Small intestine (tissue), 7 donors: Measurements from ENCODE around the gene ZDHHC1. TPM values are rescaled to one million over a fixed set of nuclear protein-coding genes. Genes with fewer than 3 reads are reported as not detected.

Experiments used
- DNase-seq, 2 donors: peaks; one replicate each; pipeline versions ENCODE4 v3.0.0 to v3.0.0-alpha.2; 2013
- FAIRE-seq: peaks from 2 replicates; lab custom pipeline; 2012; peaks lifted over from hg19 to GRCh38; lab: Jason Lieb, UNC
- H3K27ac ChIP-seq, 3 donors: one replicate each; pipeline ENCODE4 v1.5.1; 2013; ENCODE audit warnings: low read length in 2 of 3, mild to moderate bottlenecking in 2 of 3, control low read depth in 1 of 3, inconsistent platforms in 1 of 3, low read depth in 1 of 3, moderate library complexity in 1 of 3
- H3K27me3 ChIP-seq, 3 donors: one replicate each; pipeline ENCODE4 v1.6.1; 2013; ENCODE audit warnings: low read length in 3 of 3, inconsistent platforms in 1 of 3; ENCODE audit not compliant: control insufficient read depth in 3 of 3, insufficient read depth in 3 of 3
- H3K36me3 ChIP-seq, 3 donors: one replicate each; pipeline ENCODE4 v1.6.1; 2013; ENCODE audit warnings: low read length in 3 of 3, inconsistent platforms in 1 of 3, low read depth in 1 of 3, mild to moderate bottlenecking in 1 of 3, moderate library complexity in 1 of 3; ENCODE audit not compliant: control insufficient read depth in 3 of 3, insufficient read depth in 2 of 3
- H3K4me1 ChIP-seq, 3 donors: one replicate each; pipeline ENCODE4 v1.6.1; 2013; ENCODE audit warnings: low read length in 2 of 3, inconsistent platforms in 1 of 3, low read depth in 1 of 3, mild to moderate bottlenecking in 1 of 3, moderate library complexity in 1 of 3; ENCODE audit not compliant: control insufficient read depth in 3 of 3, insufficient read depth in 2 of 3
- H3K4me3 ChIP-seq, 3 donors: one replicate each; pipeline ENCODE4 v1.5.1; 2013; ENCODE audit warnings: low read length in 3 of 3, control low read depth in 1 of 3, inconsistent platforms in 1 of 3, low read depth in 1 of 3, mild to moderate bottlenecking in 1 of 3, moderate library complexity in 1 of 3
- H3K9me3 ChIP-seq, 2 donors: one replicate each; pipeline ENCODE4 v1.6.1; 2013; ENCODE audit warnings: low read depth in 1 of 2, low read length in 1 of 2; ENCODE audit not compliant: control insufficient read depth in 2 of 2, insufficient read depth in 1 of 2
- WGBS, 3 donors: extraction: QIAGEN DNeasy Blood & Tissue Kit; methylation state at CpG; one replicate each; pipeline ENCODE4 v1.1.7; 2013; 5-methylcytosine and 5-hydroxymethylcytosine counted together
- polyA plus RNA-seq, 4 donors: library from polyadenylated mRNA; stranded (reverse) in 3 of 4; unstranded in 1 of 4; fragments of 200-250 nt in 3 of 4; fragments of 120-200 nt in 1 of 4; gene quantifications; one replicate each; pipeline versions ENCODE4 v1.2.1 to v1.2.3, GENCODE V29; 2013
- donor health status: healthy with polysubstance abuse.
- donor health status: control.
- donor health status: control.
- donor health status: Bipolar disorder and iron deficiency.
- donor health status: healthy.

The ZDHHC1 gene
- polyA plus RNA-seq, 4 donors, result 1.9 to 5.3 (median 5.2) TPM; not detected in 1

- FAIRE-seq, result no peak
- no peak overlapping the region for H3K4me3 ChIP-seq
- no peaks in the 10 kb centered on the region for H3K9me3 ChIP-seq
- peaks cover 10 to 63% (median 29%) of the 10 kb centered on the region in 3 donors for H3K4me1 ChIP-seq
- peak in 1 of 2 donors; percentile 58 for DNase-seq
- peak overlapping the region; percentile 17 to 100 (median 99) for H3K27ac ChIP-seq
- H3K27me3 ChIP-seq, result no peaks in the 10 kb centered on the region
- WGBS, 3 donors, result 55 to 66% (median 56%) methylated on average over 5 of the region's 5 CpGs
- peaks cover 0 to 88% (median 0%) of the 10 kb centered on the region in 3 donors for H3K36me3 ChIP-seq
These were observed 43.9 kb upstream of the ZDHHC1 start for GRCh38 chr16:67460168-67460567.

GRCh38 chr16:67459861-67460150 is 43.5 kb upstream of the ZDHHC1 start:
- H3K27me3 ChIP-seq, result no peaks in the 10 kb centered on the region
- no peak overlapping the region for H3K4me3 ChIP-seq
- DNase-seq, result no peak
- peaks cover 0 to 88% (median 0%) of the 10 kb centered on the region in 3 donors for H3K36me3 ChIP-seq
- 31 to 56% (median 55%) methylated on average over 3 of the region's 3 CpGs for WGBS, 3 donors
- no peaks in the 10 kb centered on the region for H3K9me3 ChIP-seq
- peaks cover 10 to 63% (median 27%) of the 10 kb centered on the region in 3 donors for H3K4me1 ChIP-seq
- peak overlapping the region; percentile 17 to 100 (median 99) for H3K27ac ChIP-seq
- no peak for FAIRE-seq

- Histone ChIP-seq H3K27ac (peak overlapping the region; percentile 17 to 100 (median 99)), H3K4me1 (peaks cover 10 to 62% (median 25%) of the 10 kb centered on the region in 3 donors), H3K9me3 (no peaks in the 10 kb centered on the region), H3K36me3 (peaks cover 0 to 87% (median 0%) of the 10 kb centered on the region in 3 donors), H3K27me3 (no peaks in the 10 kb centered on the region), H3K4me3 (peak overlapping the region in 2 of 3 donors; percentile 7 to 44)
- no peak for FAIRE-seq
- peak; percentile 36 to 88 for DNase-seq
- WGBS, 3 donors, result 11 to 43% (median 28%) methylated on average over 7 of the region's 7 CpGs
These were observed 43.0 kb upstream of the ZDHHC1 start for GRCh38 chr16:67459066-67459860.

GRCh38 chr16:67458121-67458641 is 41.9 kb upstream of the ZDHHC1 start:
- WGBS, 3 donors, result 78 to 86% (median 82%) methylated on average over 6 of the region's 6 CpGs
- H3K27me3 ChIP-seq, result no peaks in the 10 kb centered on the region
- H3K9me3 ChIP-seq, result no peaks in the 10 kb centered on the region
- H3K27ac ChIP-seq, result peak overlapping the region in 2 of 3 donors; percentile 99 to 100
- peaks cover 0 to 89% (median 0%) of the 10 kb centered on the region in 3 donors for H3K36me3 ChIP-seq
- peak overlapping the region in 2 of 3 donors; percentile 14 to 44 for H3K4me3 ChIP-seq
- FAIRE-seq, result no peak
- DNase-seq, result peak in 1 of 2 donors; percentile 18
- peaks cover 10 to 58% (median 25%) of the 10 kb centered on the region in 3 donors for H3K4me1 ChIP-seq

- 69 to 81% (median 79%) methylated on average over 7 of the region's 7 CpGs for WGBS, 3 donors
- FAIRE-seq (no peak), DNase-seq (no peak)
- Histone ChIP-seq H3K36me3 (peaks cover 0 to 89% (median 0%) of the 10 kb centered on the region in 3 donors), H3K4me1 (peaks cover 10 to 54% (median 25%) of the 10 kb centered on the region in 3 donors), H3K27ac (peak overlapping the region in 2 of 3 donors; percentile 99 to 100), H3K9me3 (no peaks in the 10 kb centered on the region), H3K4me3 (no peak overlapping the region), H3K27me3 (no peaks in the 10 kb centered on the region)
These were observed 41.3 kb upstream of the ZDHHC1 start for GRCh38 chr16:67457611-67458010.

- no peaks in the 10 kb centered on the region for H3K27me3 ChIP-seq
- peaks cover 0 to 91% (median 2%) of the 10 kb centered on the region in 3 donors for H3K36me3 ChIP-seq
- H3K27ac ChIP-seq, result peak overlapping the region in 2 of 3 donors; percentile 99 to 100
- FAIRE-seq (no peak), DNase-seq (peak in 1 of 2 donors; percentile 80)
- WGBS, 3 donors, result 17 to 55% (median 37%) methylated on average over 6 of the region's 6 CpGs
- peaks cover 10 to 54% (median 27%) of the 10 kb centered on the region in 3 donors for H3K4me1 ChIP-seq
- H3K4me3 ChIP-seq, result no peak overlapping the region
- no peaks in the 10 kb centered on the region for H3K9me3 ChIP-seq
These were observed 40.3 kb upstream of the ZDHHC1 start for GRCh38 chr16:67456391-67457081.

- Histone ChIP-seq H3K36me3 (peaks cover 3 to 91% (median 5%) of the 10 kb centered on the region in 3 donors), H3K9me3 (no peaks in the 10 kb centered on the region), H3K27me3 (no peaks in the 10 kb centered on the region), H3K4me1 (peaks cover 8 to 44% (median 20%) of the 10 kb centered on the region in 3 donors), H3K27ac (peak overlapping the region in 1 of 3 donors; percentile 34), H3K4me3 (no peak overlapping the region)
- no peak for DNase-seq
- no peak for FAIRE-seq
- 94 to 97% (median 95%) methylated on average over 6 of the region's 6 CpGs for WGBS, 3 donors
These were observed 38.6 kb upstream of the ZDHHC1 start for GRCh38 chr16:67454852-67455251.

- H3K36me3 ChIP-seq, result peaks cover 3 to 91% (median 5%) of the 10 kb centered on the region in 3 donors
- H3K27me3 ChIP-seq, result no peaks in the 10 kb centered on the region
- H3K9me3 ChIP-seq, result no peaks in the 10 kb centered on the region
- peaks cover 11 to 44% (median 19%) of the 10 kb centered on the region in 3 donors for H3K4me1 ChIP-seq
- H3K4me3 ChIP-seq, result no peak overlapping the region
- FAIRE-seq (no peak), DNase-seq (no peak)
- peak overlapping the region; percentile 14 to 46 (median 35) for H3K27ac ChIP-seq
- 76 to 88% (median 81%) methylated on average over 5 of the region's 5 CpGs for WGBS, 3 donors
These were observed 37.8 kb upstream of the ZDHHC1 start for GRCh38 chr16:67454104-67454503.
